ENCODE data around the gene TOMM40. TPM values are rescaled to one million over a fixed set of nuclear protein-coding genes. Genes with fewer than 3 reads are reported as not detected.
"Not testable (repeated sequence)": the region's sequence is repeated elsewhere in the genome, so short reads cannot be mapped to it uniquely, and the experiment has no call there.

The TOMM40 gene
- total and polyA plus RNA-seq, 4 donors, result 21.8 to 66.1 (median 48.0) TPM

DNA sequence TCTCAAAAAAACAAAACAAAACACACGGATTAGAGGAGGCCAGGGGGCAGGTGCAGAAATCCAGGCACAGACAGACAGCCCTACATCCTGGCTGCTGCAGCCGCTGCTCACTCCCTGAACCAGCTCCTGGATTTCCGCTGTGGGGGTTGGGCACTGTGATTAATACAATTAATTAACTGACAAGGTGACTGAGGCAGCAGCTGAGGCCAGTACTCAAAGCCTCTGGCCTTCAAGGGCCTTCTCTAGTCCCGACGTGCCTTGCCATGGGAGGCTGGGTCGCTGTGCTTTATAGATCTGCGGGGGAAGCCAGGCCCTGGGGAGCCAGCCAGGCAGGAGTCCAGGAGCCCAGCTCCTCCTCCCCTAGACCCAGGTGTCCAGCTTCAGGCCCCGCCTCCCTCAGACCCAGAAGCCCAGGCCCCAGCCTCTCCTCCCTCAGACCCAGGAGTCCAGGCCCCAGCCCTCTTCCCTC lies 40.4 kb upstream of the TOMM40 start:
- Histone ChIP-seq H3K27me3 (ENCODE audit: control insufficient read depth, insufficient read depth, low read length) (no peaks in the 10 kb centered on the region), H3K9me3 (ENCODE audit: control insufficient read depth, insufficient read depth, low read length) (no peaks in the 10 kb centered on the region), H3K4me3 (ENCODE audit: low read depth, low read length) (no peak overlapping the region), H3K27ac (ENCODE audit: low read depth, low read length) (no peak overlapping the region), H3K4me1 (ENCODE audit: control insufficient read depth, insufficient read depth, low read length) (peaks cover 50% of the 10 kb centered on the region), H3K36me3 (ENCODE audit: control insufficient read depth, insufficient read depth, low read length) (peaks cover 22% of the 10 kb centered on the region)
- DNase-seq (ENCODE audit: low read depth in 4 of 6, low spot score in 6 of 6), result peak in 1 of 6 donors; percentile 3
- WGBS (ENCODE audit: insufficient coverage), result 69% methylated on average over 5 of the region's 8 CpGs

- H3K27me3 ChIP-seq (ENCODE audit: control insufficient read depth, insufficient read depth, low read length), result no peaks in the 10 kb centered on the region
- 76% methylated on average over 2 of the region's 2 CpGs for WGBS (ENCODE audit: insufficient coverage)
- H3K27ac ChIP-seq (ENCODE audit: low read depth, low read length), result no peak overlapping the region
- peaks cover 24% of the 10 kb centered on the region for H3K36me3 ChIP-seq (ENCODE audit: control insufficient read depth, insufficient read depth, low read length)
- H3K4me1 ChIP-seq (ENCODE audit: control insufficient read depth, insufficient read depth, low read length), result peaks cover 49% of the 10 kb centered on the region
- no peak for DNase-seq (ENCODE audit: low read depth in 4 of 6, low spot score in 6 of 6)
- no peaks in the 10 kb centered on the region for H3K9me3 ChIP-seq (ENCODE audit: control insufficient read depth, insufficient read depth, low read length)
- H3K4me3 ChIP-seq (ENCODE audit: low read depth, low read length), result no peak overlapping the region
Observed at GRCh38 chr19:44851427-44851826, 39.6 kb upstream of the TOMM40 start.

GRCh38 chr19:44855606-44856005 lies 35.4 kb upstream of the TOMM40 start:
- H3K9me3 ChIP-seq (ENCODE audit: control insufficient read depth, insufficient read depth, low read length), result no peaks in the 10 kb centered on the region
- DNase-seq (ENCODE audit: low read depth in 4 of 6, low spot score in 6 of 6), result no peak
- H3K4me3 ChIP-seq (ENCODE audit: low read depth, low read length), result no peak overlapping the region

GRCh38 chr19:44856421-44857083 lies 34.5 kb upstream of the TOMM40 start:
- H3K4me1 ChIP-seq (ENCODE audit: control insufficient read depth, insufficient read depth, low read length), result peaks cover 6% of the 10 kb centered on the region
- WGBS (ENCODE audit: insufficient coverage), result 76% methylated on average over 7 of the region's 10 CpGs
- DNase-seq (ENCODE audit: low read depth in 4 of 6, low spot score in 6 of 6), result no peak
- H3K27me3 ChIP-seq (ENCODE audit: control insufficient read depth, insufficient read depth, low read length), result no peaks in the 10 kb centered on the region
- H3K36me3 ChIP-seq (ENCODE audit: control insufficient read depth, insufficient read depth, low read length), result peaks cover 17% of the 10 kb centered on the region
- no peaks in the 10 kb centered on the region for H3K9me3 ChIP-seq (ENCODE audit: control insufficient read depth, insufficient read depth, low read length)
- no peak overlapping the region for H3K4me3 ChIP-seq (ENCODE audit: low read depth, low read length)
- H3K27ac ChIP-seq (ENCODE audit: low read depth, low read length), result no peak overlapping the region

More at GRCh38 chr19:44855606-44856005, 35.4 kb upstream of the TOMM40 start:
- H3K27ac ChIP-seq (ENCODE audit: low read depth, low read length), result no peak overlapping the region
- H3K36me3 ChIP-seq (ENCODE audit: control insufficient read depth, insufficient read depth, low read length), result peaks cover 26% of the 10 kb centered on the region
- no CpG with 5 or more reads among the region's 1 CpG for whole genome bisulfite sequencing (ENCODE audit: insufficient coverage)
- H3K27me3 ChIP-seq (ENCODE audit: control insufficient read depth, insufficient read depth, low read length), result no peaks in the 10 kb centered on the region
- peaks cover 15% of the 10 kb centered on the region for H3K4me1 ChIP-seq (ENCODE audit: control insufficient read depth, insufficient read depth, low read length)

DNA sequence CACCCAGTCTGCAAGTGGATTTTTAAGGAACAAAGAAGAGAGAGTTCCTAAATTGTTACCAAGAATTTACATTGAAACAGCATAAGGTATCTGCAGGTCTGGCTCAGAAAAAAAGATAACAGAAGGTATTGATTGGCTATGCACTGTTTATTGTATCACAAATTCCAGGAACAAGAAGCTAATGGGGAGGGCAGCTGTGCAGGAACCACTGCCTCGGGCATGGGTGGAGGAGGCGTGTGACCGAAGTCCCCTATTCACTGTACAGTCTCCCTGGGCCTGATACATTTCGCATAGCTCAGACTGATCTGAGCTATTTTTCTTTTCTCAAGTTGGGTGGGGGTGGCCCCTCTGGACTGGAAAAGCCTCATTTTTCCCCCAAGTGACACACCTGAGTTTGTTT lies 33.2 kb upstream of the TOMM40 start:
- Histone ChIP-seq H3K36me3 (ENCODE audit: control insufficient read depth, insufficient read depth, low read length) (peaks cover 14% of the 10 kb centered on the region), H3K27me3 (ENCODE audit: control insufficient read depth, insufficient read depth, low read length) (no peaks in the 10 kb centered on the region), H3K4me1 (ENCODE audit: control insufficient read depth, insufficient read depth, low read length) (peaks cover 3% of the 10 kb centered on the region), H3K9me3 (ENCODE audit: control insufficient read depth, insufficient read depth, low read length) (no peaks in the 10 kb centered on the region), H3K4me3 (ENCODE audit: low read depth, low read length) (no peak overlapping the region), H3K27ac (ENCODE audit: low read depth, low read length) (no peak overlapping the region)
- no peak for DNase-seq (ENCODE audit: low read depth in 4 of 6, low spot score in 6 of 6)
- no CpG with 5 or more reads among the region's 4 CpGs for WGBS (ENCODE audit: insufficient coverage)

DNA sequence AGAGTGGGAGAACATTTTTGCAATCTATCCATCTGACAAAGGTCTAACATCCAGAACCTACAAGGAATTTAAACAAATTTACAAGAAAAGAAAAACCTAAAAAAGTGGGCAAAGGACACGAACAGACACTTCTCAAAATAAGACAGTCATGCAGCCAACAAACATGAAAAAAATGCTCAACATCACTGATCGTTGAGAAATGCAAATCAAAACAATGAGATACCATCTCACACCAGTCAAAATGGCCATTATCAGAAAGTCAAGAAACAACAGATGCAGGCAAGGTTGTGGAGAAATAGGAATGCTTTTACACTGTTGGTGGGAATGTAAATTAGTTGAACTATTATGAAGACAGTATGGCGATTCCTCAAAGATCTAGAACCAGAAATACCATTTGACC lies 29.5 kb upstream of the TOMM40 start:
- peaks cover 22% of the 10 kb centered on the region for H3K36me3 ChIP-seq (ENCODE audit: control insufficient read depth, insufficient read depth, low read length)
- not testable (repeated sequence) for H3K27ac ChIP-seq (ENCODE audit: low read depth, low read length); H3K27me3 ChIP-seq (ENCODE audit: control insufficient read depth, insufficient read depth, low read length); H3K4me3 ChIP-seq (ENCODE audit: low read depth, low read length); H3K9me3 ChIP-seq (ENCODE audit: control insufficient read depth, insufficient read depth, low read length); H3K4me1 ChIP-seq (ENCODE audit: control insufficient read depth, insufficient read depth, low read length); DNase-seq (ENCODE audit: low read depth in 4 of 6, low spot score in 6 of 6)
- no CpG with 5 or more reads among the region's 3 CpGs for WGBS (ENCODE audit: insufficient coverage)

- Histone ChIP-seq H3K36me3 (ENCODE audit: control insufficient read depth, insufficient read depth, low read length) (peaks cover 33% of the 10 kb centered on the region), H3K9me3 (ENCODE audit: control insufficient read depth, insufficient read depth, low read length) (no peaks in the 10 kb centered on the region), H3K4me1 (ENCODE audit: control insufficient read depth, insufficient read depth, low read length) (no peaks in the 10 kb centered on the region), H3K27ac (ENCODE audit: low read depth, low read length) (no peak overlapping the region), H3K4me3 (ENCODE audit: low read depth, low read length) (no peak overlapping the region), H3K27me3 (ENCODE audit: control insufficient read depth, insufficient read depth, low read length) (no peaks in the 10 kb centered on the region)
- no peak for DNase-seq (ENCODE audit: low read depth in 4 of 6, low spot score in 6 of 6)
- no CpG with 5 or more reads among the region's 2 CpGs for WGBS (ENCODE audit: insufficient coverage)
Observed at GRCh38 chr19:44863990-44864389, 27.1 kb upstream of the TOMM40 start.

DNA sequence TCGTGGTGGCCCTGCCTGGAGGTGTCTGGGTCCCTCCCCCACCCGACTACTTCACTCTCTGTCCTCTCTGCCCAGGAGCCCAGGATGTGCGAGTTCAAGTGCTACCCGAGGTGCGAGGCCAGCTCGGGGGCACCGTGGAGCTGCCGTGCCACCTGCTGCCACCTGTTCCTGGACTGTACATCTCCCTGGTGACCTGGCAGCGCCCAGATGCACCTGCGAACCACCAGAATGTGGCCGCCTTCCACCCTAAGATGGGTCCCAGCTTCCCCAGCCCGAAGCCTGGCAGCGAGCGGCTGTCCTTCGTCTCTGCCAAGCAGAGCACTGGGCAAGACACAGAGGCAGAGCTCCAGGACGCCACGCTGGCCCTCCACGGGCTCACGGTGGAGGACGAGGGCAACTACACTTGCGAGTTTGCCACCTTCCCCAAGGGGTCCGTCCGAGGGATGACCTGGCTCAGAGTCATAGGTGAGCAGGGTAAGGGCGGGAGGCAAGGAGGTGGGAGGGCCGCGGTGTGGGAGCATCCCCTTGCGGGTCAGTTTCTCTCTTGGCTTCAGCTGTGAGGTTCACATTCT lies 25.8 kb upstream of the TOMM40 start:
- DNase-seq (ENCODE audit: low read depth in 4 of 6, low spot score in 6 of 6), result no peak
- Histone ChIP-seq H3K4me1 (ENCODE audit: control insufficient read depth, insufficient read depth, low read length) (no peaks in the 10 kb centered on the region), H3K36me3 (ENCODE audit: control insufficient read depth, insufficient read depth, low read length) (peaks cover 40% of the 10 kb centered on the region), H3K27me3 (ENCODE audit: control insufficient read depth, insufficient read depth, low read length) (no peaks in the 10 kb centered on the region), H3K4me3 (ENCODE audit: low read depth, low read length) (no peak overlapping the region), H3K9me3 (ENCODE audit: control insufficient read depth, insufficient read depth, low read length) (no peaks in the 10 kb centered on the region), H3K27ac (ENCODE audit: low read depth, low read length) (no peak overlapping the region)
- 84% methylated on average over 27 of the region's 27 CpGs for WGBS (ENCODE audit: insufficient coverage)

- no peaks in the 10 kb centered on the region for H3K9me3 ChIP-seq (ENCODE audit: control insufficient read depth, insufficient read depth, low read length)
- H3K4me1 ChIP-seq (ENCODE audit: control insufficient read depth, insufficient read depth, low read length), result no peaks in the 10 kb centered on the region
- DNase-seq (ENCODE audit: low read depth in 4 of 6, low spot score in 6 of 6), result no peak
- no peak overlapping the region for H3K4me3 ChIP-seq (ENCODE audit: low read depth, low read length)
- peaks cover 47% of the 10 kb centered on the region for H3K36me3 ChIP-seq (ENCODE audit: control insufficient read depth, insufficient read depth, low read length)
- 100% methylated on average over 3 of the region's 4 CpGs for WGBS (ENCODE audit: insufficient coverage)
- H3K27me3 ChIP-seq (ENCODE audit: control insufficient read depth, insufficient read depth, low read length), result no peaks in the 10 kb centered on the region
- no peak overlapping the region for H3K27ac ChIP-seq (ENCODE audit: low read depth, low read length)
Observed at GRCh38 chr19:44866664-44867063, 24.4 kb upstream of the TOMM40 start.

DNA sequence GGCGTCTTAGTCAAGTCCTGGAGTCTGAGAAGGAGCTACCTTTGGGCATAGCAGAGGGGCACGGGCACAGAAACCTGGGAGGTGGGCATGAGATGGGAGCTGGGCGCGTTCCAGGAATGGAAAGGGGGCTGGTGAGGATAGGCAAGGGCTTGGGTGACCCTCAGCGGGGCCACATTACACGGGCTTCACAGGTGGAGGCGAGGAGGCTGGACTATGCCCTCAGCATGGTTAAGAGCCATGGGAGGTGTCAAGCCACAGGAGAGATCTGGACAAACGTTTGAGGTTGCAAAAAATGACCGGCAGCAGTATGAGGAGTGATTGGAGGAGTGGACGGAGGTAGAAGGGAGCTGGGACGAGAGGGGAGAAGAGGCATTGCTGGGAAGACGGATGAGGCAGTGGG lies 23.5 kb upstream of the TOMM40 start:
- no peak for DNase-seq (ENCODE audit: low read depth in 4 of 6, low spot score in 6 of 6)
- H3K4me1 ChIP-seq (ENCODE audit: control insufficient read depth, insufficient read depth, low read length), result no peaks in the 10 kb centered on the region
- no peak overlapping the region for H3K4me3 ChIP-seq (ENCODE audit: low read depth, low read length)
- no peaks in the 10 kb centered on the region for H3K27me3 ChIP-seq (ENCODE audit: control insufficient read depth, insufficient read depth, low read length)
- no peaks in the 10 kb centered on the region for H3K9me3 ChIP-seq (ENCODE audit: control insufficient read depth, insufficient read depth, low read length)
- WGBS (ENCODE audit: insufficient coverage), result 82% methylated on average over 12 of the region's 12 CpGs
- H3K27ac ChIP-seq (ENCODE audit: low read depth, low read length), result no peak overlapping the region
- peaks cover 52% of the 10 kb centered on the region for H3K36me3 ChIP-seq (ENCODE audit: control insufficient read depth, insufficient read depth, low read length)
